Measurements from ENCODE around the gene TEKT3. TPM values are rescaled to one million over a fixed set of nuclear protein-coding genes. Genes with fewer than 3 reads are reported as not detected.

The TEKT3 gene
- polyA plus RNA-seq, 1 of the 3 experiments (the other 2 are of a cell fraction) = 0.62 TPM

- H3K79me2 ChIP-seq (ENCODE audit: insufficient read depth) = no peaks in the 10 kb centered on the region
- TF ChIP-seq RFX5 (IDR thresholded peaks at IDR 0.05; ENCODE audit: low read length) = no peak
- TF ChIP-seq CTCF (IDR thresholded peaks at IDR 0.05) = no peak
- no peak for TF ChIP-seq GATA2 (CRISPR knock-in tag; IDR thresholded peaks at IDR 0.05)
- TF ChIP-seq NRF1 (IDR thresholded peaks at IDR 0.05; ENCODE audit: low read depth, low read length) = no peak
- no peak for TF ChIP-seq ZBTB33 (IDR thresholded peaks at IDR 0.05; ENCODE audit: borderline replicate concordance, low read depth)
- POLR2A ChIA-PET = no interaction called here
Observed at GRCh38 chr17:15371376-15372130, 30.2 kb upstream of the TEKT3 start.

GRCh38 chr17:15368600-15368999 lies 27.2 kb upstream of the TEKT3 start:
- Histone ChIP-seq H3K27ac (ENCODE audit: low read depth in 2 of 2, low read length in 1 of 2) (no peak overlapping the region), H3K4me1 (ENCODE audit: control insufficient read depth in 1 of 2, insufficient read depth in 2 of 2, low read depth in 1 of 2, low read length in 1 of 2) (no peaks in the 10 kb centered on the region), H3F3A (replicated peaks; ENCODE audit: insufficient read depth) (no peaks in the 10 kb centered on the region), H3K27me3 (ENCODE audit: insufficient read depth) (no peaks in the 10 kb centered on the region), H2AFZ (ENCODE audit: low read depth) (no peak overlapping the region), H3K4me3 (ENCODE audit: low read depth in 2 of 2, low read length in 1 of 2) (no peak overlapping the region), H3K9ac (no peak overlapping the region), H3K9me3 (no peaks in the 10 kb centered on the region), H3K9me2 (no peaks in the 10 kb centered on the region), H3K4me2 (no peak overlapping the region), H3K79me2 (ENCODE audit: insufficient read depth) (no peaks in the 10 kb centered on the region), H4K20me1 (ENCODE audit: insufficient read depth) (no peaks in the 10 kb centered on the region), H3K36me3 (replicated peaks in 1 of 2; ENCODE audit: control insufficient read depth in 1 of 2, insufficient read depth in 2 of 2, low read length in 1 of 2) (no peaks in the 10 kb centered on the region)
- no peak for DNase-seq
- no peak for TF ChIP-seq FOSL2 (IDR thresholded peaks at IDR 0.05; ENCODE audit: borderline replicate concordance, low read depth)
- ChIA-PET CTCF (no interaction called here), POLR2A (no interaction called here)
- 84% methylated on average over 2 of the region's 2 CpGs for WGBS (ENCODE audit: low lambda C conversion rate)

More at GRCh38 chr17:15371376-15372130, 30.2 kb upstream of the TEKT3 start:
- Histone ChIP-seq H3K9me2 (no peaks in the 10 kb centered on the region), H3K4me3 (ENCODE audit: low read depth in 2 of 2, low read length in 1 of 2) (no peak overlapping the region), H2AFZ (ENCODE audit: low read depth) (no peak overlapping the region), H3F3A (replicated peaks; ENCODE audit: insufficient read depth) (no peaks in the 10 kb centered on the region), H3K36me3 (replicated peaks in 1 of 2; ENCODE audit: control insufficient read depth in 1 of 2, insufficient read depth in 2 of 2, low read length in 1 of 2) (no peaks in the 10 kb centered on the region), H4K20me1 (ENCODE audit: insufficient read depth) (no peaks in the 10 kb centered on the region), H3K9me3 (no peaks in the 10 kb centered on the region), H3K27ac (ENCODE audit: low read depth in 2 of 2, low read length in 1 of 2) (no peak overlapping the region), H3K4me2 (no peak overlapping the region), H3K27me3 (ENCODE audit: insufficient read depth) (no peaks in the 10 kb centered on the region; the same call in 1 of the 2 replicates), H3K4me1 (ENCODE audit: control insufficient read depth in 1 of 2, insufficient read depth in 2 of 2, low read depth in 1 of 2, low read length in 1 of 2) (no peaks in the 10 kb centered on the region), H3K9ac (no peak overlapping the region)
- no peak for DNase-seq
- WGBS (ENCODE audit: low lambda C conversion rate) = 79% methylated on average over 9 of the region's 9 CpGs
- CTCF ChIA-PET = no interaction called here

Data from SK-N-SH (cell line).